GM21529 (cell line): ENCODE data around the gene CCDC85C.
A peak's percentile ranks its signal among the peaks of the same experiment; 100 is the strongest.

Source experiments
- ATAC-seq: cut with Tn5 transposase; IDR thresholded peaks from one replicate; pipeline ENCODE4 v1.9.1; 2021; ENCODE audit not compliant: unreplicated experiment

CCDC85C gene

GRCh38 chr14:99527427-99528076 is 76.5 kb downstream of the CCDC85C start:
- ATAC-seq, result no peak

GRCh38 chr14:99527026-99527425 is 77.0 kb downstream of the CCDC85C start:
- no peak for ATAC-seq

GRCh38 chr14:99525699-99526080 is 78.3 kb downstream of the CCDC85C start:
- no peak for ATAC-seq

- no peak for ATAC-seq
These were observed 79.0 kb downstream of the CCDC85C start for GRCh38 chr14:99524804-99525698.

GRCh38 chr14:99524091-99524661 is 79.8 kb downstream of the CCDC85C start:
- ATAC-seq, result no peak

GRCh38 chr14:99523704-99524055 is 80.3 kb downstream of the CCDC85C start:
- ATAC-seq, result no peak

GRCh38 chr14:99522934-99523703 is 80.9 kb downstream of the CCDC85C start:
- ATAC-seq, result no peak

GRCh38 chr14:99522457-99522891 is 81.5 kb downstream of the CCDC85C start:
- ATAC-seq, result no peak

- no peak for ATAC-seq
These were observed 82.0 kb downstream of the CCDC85C start for GRCh38 chr14:99522025-99522401.

GRCh38 chr14:99521176-99522024 is 82.6 kb downstream of the CCDC85C start:
- ATAC-seq, result no peak

GRCh38 chr14:99520571-99521081 is 83.4 kb downstream of the CCDC85C start:
- no peak for ATAC-seq

GRCh38 chr14:99519931-99520421 is 84.0 kb downstream of the CCDC85C start:
- ATAC-seq, result no peak

GRCh38 chr14:99519347-99519881 is 84.6 kb downstream of the CCDC85C start:
- ATAC-seq, result no peak

- ATAC-seq, result peak; percentile 80
These were observed 85.3 kb downstream of the CCDC85C start for GRCh38 chr14:99518441-99519346.

GRCh38 chr14:99517643-99518381 is 86.2 kb downstream of the CCDC85C start:
- ATAC-seq, result no peak

GRCh38 chr14:99516871-99517642 is 87.0 kb downstream of the CCDC85C start:
- no peak for ATAC-seq

- ATAC-seq, result no peak
These were observed 87.7 kb downstream of the CCDC85C start for GRCh38 chr14:99516156-99516870.
